SK-N-SH treated with all-trans-retinoic acid at 6 μM for 48 hours (cell line): Measurements from ENCODE around the gene SLC25A25.

Experiments used
- ATAC-seq: fragments of 200-7000 bp; cut with Tn5 transposase; 3 replicates; pipeline ENCODE4 v1.9.1; 2020; ENCODE audit warnings: mild to moderate bottlenecking, moderate library complexity
- ARNTL ChIP-seq: fragments of 450-650 bp; formaldehyde crosslinking; IDR thresholded peaks from 2 replicates; pipeline ENCODE4 v1.5.0; 2020; ENCODE audit warnings: low read depth, mild to moderate bottlenecking, moderate library complexity, borderline replicate concordance
- CSDC2 ChIP-seq: fragments of 250-450 bp; sonication (Bioruptor Pico); IDR thresholded peaks from 2 replicates; pipeline ENCODE4 v1.5.0; 2020; ENCODE audit warnings: mild to moderate bottlenecking, moderate library complexity
- ESRRG ChIP-seq: fragments of 250-450 bp; sonication (Bioruptor Pico); IDR thresholded peaks from 2 replicates; pipeline ENCODE4 v1.6.1; 2021; ENCODE audit warnings: mild to moderate bottlenecking
- GLIS3 ChIP-seq: fragments of 250-450 bp; sonication (Bioruptor Pico); IDR thresholded peaks from 2 replicates; pipeline ENCODE4 v1.5.0; 2020; ENCODE audit warnings: mild to moderate bottlenecking, moderate library complexity
- ISL1 ChIP-seq: fragments of 250-450 bp; sonication (Bioruptor Pico); IDR thresholded peaks from 2 replicates; pipeline ENCODE4 v2.1.2; 2022; ENCODE audit warnings: mild to moderate bottlenecking, moderate library complexity
- OSR1 ChIP-seq: fragments of 250-450 bp; sonication (Bioruptor Pico); IDR thresholded peaks from 2 replicates; pipeline ENCODE4 v1.8.0; 2022; ENCODE audit warnings: moderate library complexity, mild to moderate bottlenecking, inconsistent platforms
- PATZ1 ChIP-seq: fragments of 250-450 bp; sonication (Bioruptor Pico); IDR thresholded peaks from 2 replicates; pipeline ENCODE4 v1.8.0; 2020; ENCODE audit warnings: mild to moderate bottlenecking, moderate library complexity, borderline replicate concordance
- POU6F1 ChIP-seq: fragments of 250-450 bp; sonication (Bioruptor Pico); IDR thresholded peaks from 2 replicates; pipeline ENCODE4 v1.8.0; 2021; ENCODE audit warnings: low read depth, mild to moderate bottlenecking, moderate library complexity, borderline replicate concordance
- PPARA ChIP-seq: fragments of 250-450 bp; sonication (Bioruptor Pico); IDR thresholded peaks from 2 replicates; pipeline ENCODE4 v1.5.0; 2020; ENCODE audit warnings: mild to moderate bottlenecking, borderline replicate concordance
- RARB ChIP-seq: fragments of 250-450 bp; sonication (Bioruptor Pico); IDR thresholded peaks from 2 replicates; pipeline ENCODE4 v1.8.0; 2021; ENCODE audit warnings: mild to moderate bottlenecking, moderate library complexity
- SNAI2 ChIP-seq: fragments of 250-450 bp; sonication (Bioruptor Pico); IDR thresholded peaks from 2 replicates; pipeline ENCODE4 v1.5.0; 2020; ENCODE audit warnings: mild to moderate bottlenecking, moderate library complexity
- TCF4 ChIP-seq: fragments of 250-450 bp; sonication (Bioruptor Pico); IDR thresholded peaks from 2 replicates; pipeline ENCODE4 v1.8.0; 2021; ENCODE audit warnings: mild to moderate bottlenecking, moderate library complexity, borderline replicate concordance
- TOX ChIP-seq: fragments of 250-450 bp; sonication (Bioruptor Pico); IDR thresholded peaks from 2 replicates; pipeline ENCODE4 v1.8.0; 2021; ENCODE audit warnings: mild to moderate bottlenecking, moderate library complexity, borderline replicate concordance
- TSHZ2 ChIP-seq: fragments of 250-450 bp; sonication (Bioruptor Pico); IDR thresholded peaks from 2 replicates; pipeline ENCODE4 v1.5.0; 2020; ENCODE audit warnings: mild to moderate bottlenecking, moderate library complexity
- ZC3H10 ChIP-seq: fragments of 250-450 bp; sonication (Bioruptor Pico); IDR thresholded peaks from 2 replicates; pipeline ENCODE4 v1.5.1; 2021; ENCODE audit warnings: mild to moderate bottlenecking, moderate library complexity
- ZFP3 ChIP-seq: fragments of 250-450 bp; sonication (Bioruptor Pico); IDR thresholded peaks from 2 replicates; pipeline ENCODE4 v1.5.0; 2020; ENCODE audit warnings: mild to moderate bottlenecking, moderate library complexity
- ZFP30 ChIP-seq: fragments of 450-650 bp; formaldehyde crosslinking; IDR thresholded peaks from 2 replicates; pipeline ENCODE4 v1.5.0; 2022; ENCODE audit warnings: mild to moderate bottlenecking, moderate library complexity
- ZNF565 ChIP-seq: fragments of 450-650 bp; formaldehyde crosslinking; conservative IDR thresholded peaks from 2 replicates; pipeline ENCODE4 v1.5.0; 2020; ENCODE audit warnings: low read depth, mild to moderate bottlenecking, moderate library complexity
- TF ChIP-seq, protein P1 (sequence below): fragments of 250-450 bp; sonication (Bioruptor Pico); IDR thresholded peaks from 2 replicates; pipeline ENCODE4 v1.5.1; 2021; ENCODE audit warnings: mild to moderate bottlenecking, moderate library complexity

The SLC25A25 gene

DNA sequence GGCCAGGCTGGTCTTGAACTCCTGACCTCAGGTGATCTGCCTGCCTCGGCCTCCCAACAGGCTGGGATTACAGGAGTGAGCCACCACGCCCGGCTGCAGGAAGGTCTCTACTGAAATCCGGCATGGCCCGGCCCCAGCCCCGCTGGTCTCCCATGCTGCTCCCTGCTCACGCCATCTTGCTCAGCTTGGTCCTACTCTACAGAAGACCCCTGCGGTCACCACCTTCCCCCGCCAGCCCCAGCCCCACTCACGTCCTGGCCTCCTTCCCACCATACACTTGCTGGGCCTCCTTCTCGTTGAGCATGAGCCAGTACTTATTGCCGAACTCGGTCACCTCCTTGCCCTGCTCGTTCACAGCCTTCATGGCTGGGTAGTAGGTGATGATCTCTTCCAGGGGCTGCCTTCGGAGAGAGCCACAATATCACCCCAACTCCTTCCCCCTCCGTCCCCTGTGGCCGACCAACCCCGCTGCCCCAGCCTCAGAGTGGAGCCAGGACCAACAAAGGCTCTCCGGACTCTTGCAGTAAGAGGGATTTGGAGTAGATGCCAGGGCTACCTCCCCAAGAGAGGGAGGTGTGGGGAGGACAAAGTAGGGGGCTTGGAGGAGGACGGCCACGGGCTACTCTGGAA lies 55.5 kb downstream of the SLC25A25 start:
- TF ChIP-seq ARNTL = no peak
- TF ChIP-seq ZFP30 (CRISPR knock-in tag) = no peak
- no peak for TF ChIP-seq SNAI2 (CRISPR knock-in tag)
- TF ChIP-seq TCF4 (CRISPR knock-in tag) = no peak
- no peak for TF ChIP-seq ZFP3
- TF ChIP-seq TOX = no peak
- no peak for TF ChIP-seq PATZ1 (CRISPR knock-in tag)
- TF ChIP-seq RARB (CRISPR knock-in tag) = no peak
- no peak for TF ChIP-seq ESRRG (CRISPR knock-in tag)
- no peak for TF ChIP-seq ZC3H10 (CRISPR knock-in tag)
- TF ChIP-seq CSDC2 = no peak
- TF ChIP-seq POU6F1 (CRISPR knock-in tag) = no peak
- no peak for ATAC-seq

- no peak for ATAC-seq
- TF ChIP-seq GLIS3 (CRISPR knock-in tag) (no peak), POU6F1 (CRISPR knock-in tag) (no peak), ZFP3 (no peak), RARB (CRISPR knock-in tag) (no peak), ESRRG (CRISPR knock-in tag) (no peak), ISL1 (CRISPR knock-in tag) (no peak)
- TF ChIP-seq, all 23 proteins: peak for 0
Observed at GRCh38 chr9:128124451-128124850, 56.4 kb downstream of the SLC25A25 start.

DNA sequence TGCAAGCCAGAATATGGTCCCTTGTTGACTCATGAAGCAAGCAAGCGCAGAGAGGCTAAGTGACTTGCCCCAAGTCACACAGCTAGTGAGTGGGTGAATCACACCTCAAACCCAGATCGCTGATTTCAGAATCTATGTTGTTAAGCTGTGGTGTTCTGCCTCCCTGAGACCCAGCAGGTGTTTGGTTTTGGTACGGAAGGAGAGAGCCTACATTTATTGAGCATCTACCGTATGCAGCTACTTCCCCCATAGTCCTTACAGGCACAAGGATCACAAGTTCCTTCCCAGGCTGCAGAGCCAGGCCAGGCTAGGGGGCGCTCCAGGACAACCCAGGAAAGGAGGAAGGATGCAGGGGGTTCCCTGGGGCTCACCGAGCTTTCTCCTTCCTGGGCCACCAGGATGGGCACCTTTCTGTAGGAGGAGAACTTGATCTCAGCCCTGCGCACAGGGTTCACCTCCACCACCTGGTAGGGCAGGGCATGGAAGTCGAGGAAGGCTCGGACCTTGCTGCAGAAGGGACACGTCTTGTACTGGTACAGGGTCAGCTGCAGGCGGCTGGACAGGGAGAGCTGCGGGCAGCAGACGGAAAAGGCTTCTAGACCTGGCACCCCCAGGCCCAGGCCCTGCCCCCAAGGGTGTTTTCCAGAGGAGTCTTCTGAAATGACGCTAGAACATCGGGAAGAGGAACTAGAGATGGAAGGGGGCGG lies 57.0 kb downstream of the SLC25A25 start:
- ATAC-seq = 0 out of 3 replicates have a peak, but pooled peaks have one; percentile 8
- TF ChIP-seq TOX (no peak), ZC3H10 (CRISPR knock-in tag) (no peak), OSR1 (CRISPR knock-in tag) (no peak), ZNF565 (CRISPR knock-in tag) (no peak), POU6F1 (CRISPR knock-in tag) (no peak), ARNTL (no peak), ZFP3 (no peak), PPARA (CRISPR knock-in tag) (no peak), ISL1 (CRISPR knock-in tag) (no peak), TSHZ2 (no peak), RARB (CRISPR knock-in tag) (no peak)
- TF ChIP-seq, protein P1, sequence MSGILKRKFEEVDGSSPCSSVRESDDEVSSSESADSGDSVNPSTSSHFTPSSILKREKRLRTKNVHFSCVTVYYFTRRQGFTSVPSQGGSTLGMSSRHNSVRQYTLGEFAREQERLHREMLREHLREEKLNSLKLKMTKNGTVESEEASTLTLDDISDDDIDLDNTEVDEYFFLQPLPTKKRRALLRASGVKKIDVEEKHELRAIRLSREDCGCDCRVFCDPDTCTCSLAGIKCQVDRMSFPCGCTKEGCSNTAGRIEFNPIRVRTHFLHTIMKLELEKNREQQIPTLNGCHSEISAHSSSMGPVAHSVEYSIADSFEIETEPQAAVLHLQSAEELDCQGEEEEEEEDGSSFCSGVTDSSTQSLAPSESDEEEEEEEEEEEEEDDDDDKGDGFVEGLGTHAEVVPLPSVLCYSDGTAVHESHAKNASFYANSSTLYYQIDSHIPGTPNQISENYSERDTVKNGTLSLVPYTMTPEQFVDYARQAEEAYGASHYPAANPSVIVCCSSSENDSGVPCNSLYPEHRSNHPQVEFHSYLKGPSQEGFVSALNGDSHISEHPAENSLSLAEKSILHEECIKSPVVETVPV (CRISPR knock-in tag) = no peak
